IMR-90 (cell line): Measurements from ENCODE around the gene IL6ST. TPM values are rescaled to one million over a fixed set of nuclear protein-coding genes. Genes with fewer than 3 reads are reported as not detected.

Experiments used
- ATAC-seq: fragments of 200-7000 bp; cut with Tn5 transposase; 2 replicates; pipeline ENCODE4 v1.9.1; 2020; ENCODE audit warnings: low read depth, mild to moderate bottlenecking, moderate library complexity
- BruUV-seq: library from RNA; stranded (reverse); fragments of 400-500 nt; replicated peaks from 2 replicates; lab custom pipeline; 2021; lab: Mats Ljungman, UMichigan
- CTCF ChIA-PET: fragments of 300-600 bp; formaldehyde crosslinking; extraction: SDS; loops from one replicate; lab custom pipeline; 2021; ENCODE audit warnings: antibody characterized with exemption; lab: Yijun Ruan, JAX
- POLR2A ChIA-PET: fragments of 300-600 bp; sonication (Branson Sonifier 250); formaldehyde crosslinking; loops from one replicate; lab custom pipeline; 2022; ENCODE audit warnings: antibody characterized with exemption; ENCODE audit not compliant: unreplicated experiment; lab: Charles Lee
- DNase-seq: peaks from one replicate; pipeline ENCODE4 v3.0.0; 2013
- H2AFZ ChIP-seq: replicated peaks from 2 replicates; pipeline ENCODE3; 2013; ENCODE audit warnings: low read length, mild to moderate bottlenecking; ENCODE audit not compliant: poor library complexity
- H2AK5ac ChIP-seq: 2 replicates; pipeline ENCODE4 v1.6.1; 2013; ENCODE audit warnings: low read depth, low read length, inconsistent platforms
- H2AK9ac ChIP-seq: replicated peaks from 2 replicates; pipeline ENCODE3; 2013; ENCODE audit warnings: mild to moderate bottlenecking, low read depth, low read length, moderate library complexity; ENCODE audit not compliant: poor library complexity
- H2BK120ac ChIP-seq: 2 replicates; pipeline ENCODE4 v1.6.1; 2013; ENCODE audit warnings: low read depth, low read length, inconsistent platforms
- H2BK15ac ChIP-seq: 3 replicates; pipeline ENCODE4 v1.6.1; 2013; ENCODE audit warnings: low read depth, low read length, inconsistent platforms
- H2BK20ac ChIP-seq: 2 replicates; pipeline ENCODE4 v1.6.1; 2013; ENCODE audit warnings: low read depth, mild to moderate bottlenecking, inconsistent platforms, low read length, moderate library complexity
- H2BK5ac ChIP-seq: 2 replicates; pipeline ENCODE4 v1.6.1; 2013; ENCODE audit warnings: mild to moderate bottlenecking, low read depth, low read length, inconsistent platforms; ENCODE audit not compliant: poor library complexity, severe bottlenecking
- H3K14ac ChIP-seq: replicated peaks from 2 replicates; pipeline ENCODE4 v1.6.1; 2013; ENCODE audit warnings: low read depth, low read length, inconsistent platforms
- H3K18ac ChIP-seq: 2 replicates; pipeline ENCODE4 v1.6.1; 2013; ENCODE audit warnings: low read depth, low read length, control low read depth
- H3K23ac ChIP-seq: 2 replicates; pipeline ENCODE4 v1.6.1; 2013; ENCODE audit warnings: low read depth, low read length, inconsistent platforms
- H3K27ac ChIP-seq: 2 replicates; pipeline ENCODE4 v1.5.1; 2013; ENCODE audit warnings: mild to moderate bottlenecking, control low read depth, low read length; ENCODE audit not compliant: insufficient read depth
- H3K27me3 ChIP-seq: 2 replicates; pipeline ENCODE4 v1.6.1; 2013; ENCODE audit warnings: low read length; ENCODE audit not compliant: control insufficient read depth, insufficient read depth
- H3K36me3 ChIP-seq: 2 replicates; pipeline ENCODE4 v1.6.1; 2013; ENCODE audit warnings: low read length, mixed read lengths; ENCODE audit not compliant: control insufficient read depth, insufficient read depth
- H3K4ac ChIP-seq: 2 replicates; pipeline ENCODE4 v1.6.1; 2013; ENCODE audit warnings: low read depth, low read length, inconsistent platforms
- H3K4me1 ChIP-seq: 2 replicates; pipeline ENCODE4 v1.6.1; 2013; ENCODE audit warnings: low read length, mixed read lengths; ENCODE audit not compliant: control insufficient read depth, insufficient read depth
- H3K4me2 ChIP-seq: 2 replicates; pipeline ENCODE4 v1.6.1; 2013; ENCODE audit warnings: low read depth, mild to moderate bottlenecking, control low read depth, low read length, moderate library complexity
- H3K4me3 ChIP-seq: 2 replicates; pipeline ENCODE4 v1.5.1; 2013; ENCODE audit warnings: low read depth, mild to moderate bottlenecking, control low read depth, low read length, moderate library complexity; ENCODE audit not compliant: insufficient read depth
- H3K56ac ChIP-seq: 2 replicates; pipeline ENCODE4 v1.6.1; 2013; ENCODE audit warnings: low read length, inconsistent platforms; ENCODE audit not compliant: insufficient read depth; ENCODE audit errors: extremely low read depth
- H3K79me1 ChIP-seq, 2 experiments: 2 replicates each; pipeline ENCODE4 v1.6.1; 2013; ENCODE audit warnings: low read length in 2 of 2, inconsistent platforms in 1 of 2, low read depth in 1 of 2
- H3K9ac ChIP-seq: 2 replicates; pipeline ENCODE4 v1.6.1; 2013; ENCODE audit warnings: low read depth, low read length, control low read depth
- H3K9me1 ChIP-seq: 2 replicates; pipeline ENCODE4 v1.6.1; 2013; ENCODE audit warnings: low read length, inconsistent platforms; ENCODE audit not compliant: insufficient read depth
- H3K9me3 ChIP-seq: 2 replicates; pipeline ENCODE4 v1.6.1; 2013; ENCODE audit warnings: low read length; ENCODE audit not compliant: control insufficient read depth, insufficient read depth
- H4K20me1 ChIP-seq: 2 replicates; pipeline ENCODE4 v1.6.1; 2013; ENCODE audit warnings: low read length, inconsistent platforms; ENCODE audit not compliant: insufficient read depth
- H4K5ac ChIP-seq: 2 replicates; pipeline ENCODE4 v1.6.1; 2013; ENCODE audit warnings: mild to moderate bottlenecking, low read depth, low read length, control low read depth
- H4K8ac ChIP-seq, 2 experiments: 2 replicates each; pipeline ENCODE4 v1.6.1; 2013; ENCODE audit warnings: low read depth in 2 of 2, low read length in 2 of 2, control low read depth in 1 of 2, inconsistent platforms in 1 of 2
- H4K91ac ChIP-seq: 2 replicates; pipeline ENCODE4 v1.6.1; 2013; ENCODE audit warnings: low read depth, low read length, inconsistent platforms; ENCODE audit not compliant: insufficient read depth
- BHLHE40 ChIP-seq: fragments of 150-350 bp; IDR thresholded peaks from 2 replicates; pipeline ENCODE4 v1.6.1; 2016; ENCODE audit warnings: mild to moderate bottlenecking, low read depth, low read length
- CEBPB ChIP-seq: IDR thresholded peaks from 2 replicates; pipeline ENCODE4 v1.6.1; 2012; ENCODE audit warnings: low read depth, low read length, improper control_type of control experiment
- CHD1 ChIP-seq: IDR thresholded peaks from 2 replicates; pipeline ENCODE4 v1.6.1; 2012; ENCODE audit warnings: low read depth, low read length, improper control_type of control experiment
- CTCF ChIP-seq: conservative IDR thresholded peaks from 2 replicates; pipeline ENCODE4 v1.5.1; 2012; ENCODE audit warnings: mild to moderate bottlenecking, low read depth, low read length, improper control_type of control experiment
- FOS ChIP-seq: fragments of 150-350 bp; IDR thresholded peaks from 2 replicates; pipeline ENCODE4 v1.6.1; 2016; ENCODE audit warnings: low read depth, low read length
- MAFK ChIP-seq: IDR thresholded peaks from 2 replicates; pipeline ENCODE4 v1.6.1; 2012; ENCODE audit warnings: low read depth, low read length, improper control_type of control experiment
- MXI1 ChIP-seq: IDR thresholded peaks from 2 replicates; pipeline ENCODE4 v1.6.1; 2012; ENCODE audit warnings: low read depth, mild to moderate bottlenecking, low read length, moderate library complexity, borderline replicate concordance
- NFE2L2 ChIP-seq: fragments of 150-350 bp; IDR thresholded peaks from 2 replicates; pipeline ENCODE4 v1.6.1; 2016; ENCODE audit warnings: low read depth, mild to moderate bottlenecking, low read length
- POLR2A ChIP-seq: IDR thresholded peaks from 2 replicates; pipeline ENCODE4 v1.6.1; 2012; ENCODE audit warnings: mild to moderate bottlenecking, low read depth, low read length
- RAD21 ChIP-seq: IDR thresholded peaks from 2 replicates; pipeline ENCODE4 v1.6.1; 2012; ENCODE audit warnings: low read length, improper control_type of control experiment
- RFX5 ChIP-seq: IDR thresholded peaks from 2 replicates; pipeline ENCODE4 v1.8.0; 2012; ENCODE audit warnings: low read depth, mild to moderate bottlenecking, low read length, moderate library complexity
- SMC3 ChIP-seq: fragments of 150-350 bp; IDR thresholded peaks from 2 replicates; pipeline ENCODE4 v1.6.1; 2016; ENCODE audit warnings: low read depth, mild to moderate bottlenecking, antibody characterized with exemption, low read length, moderate library complexity
- WGBS, 2 experiments: methylation state at CpG; one replicate each; pipeline versions ENCODE4 v1.1.5 to v1.1.7; 2013; ENCODE audit warnings: missing lambda C conversion rate in 2 of 2; ENCODE audit not compliant: insufficient read length in 1 of 2; ENCODE audit errors: extremely low coverage in 2 of 2; 5-methylcytosine and 5-hydroxymethylcytosine counted together
- dilution Hi-C: fragments of 300-500 bp; cut with HindIII; formaldehyde crosslinking; loops from one replicate; pipeline ENCODE4 v1.14.3; 2018; ENCODE audit warnings: low sequenced_read_pairs; ENCODE audit not compliant: unreplicated experiment
- in situ Hi-C: fragments of 300-500 bp; cut with MboI; formaldehyde crosslinking; loops from 3 replicates; pipeline ENCODE4 v1.14.3; 2019; ENCODE audit warnings: low sequenced_read_pairs, inconsistent platforms, mixed read lengths
- intact Hi-C: fragments of 100-400 bp; cut with micrococcal nuclease; formaldehyde crosslinking; loops from 2 replicates; pipeline ENCODE4 v1.10.0; 2022
- polyA plus RNA-seq, 3 experiments: library from polyadenylated mRNA; depleted of rRNA; stranded (reverse); fragments of >200 nt; gene quantifications; 2 replicates each; pipeline ENCODE4 v1.2.3, GENCODE V29; 2012; ENCODE audit warnings: low replicate concordance in 1 of 3
- total RNA-seq: library from RNA; depleted of rRNA; stranded (reverse); fragments of >200 nt; gene quantifications from 2 replicates; pipeline ENCODE4 v1.2.3, GENCODE V29; 2012

IL6ST gene
- total and polyA plus RNA-seq, 2 of the 4 experiments (the other 2 are of a cell fraction), result 90.6 to 506 TPM

- no peaks in the 10 kb centered on the region; the same call in 1 of the 2 replicates for H3K4me1 ChIP-seq
- H2AFZ ChIP-seq, result no peak overlapping the region
- H4K20me1 ChIP-seq, result no peaks in the 10 kb centered on the region
- no peak overlapping the region for H3K4me2 ChIP-seq
- H3K79me1 ChIP-seq, result no peaks in the 10 kb centered on the region
- H3K4me3 ChIP-seq, result no peak overlapping the region
- no peak overlapping the region for H4K5ac ChIP-seq
- H4K91ac ChIP-seq, result no peak overlapping the region
- H3K9me1 ChIP-seq, result no peaks in the 10 kb centered on the region
- no peak overlapping the region for H3K9ac ChIP-seq
- BruUV-seq, result no TSS peak
- H2BK120ac ChIP-seq, result no peak overlapping the region
- no peak overlapping the region for H3K4ac ChIP-seq
- TF ChIP-seq RAD21, result no peak
- no peak for TF ChIP-seq MAFK
- TF ChIP-seq POLR2A, result no peak
- TF ChIP-seq MXI1, result no peak
- TF ChIP-seq CTCF, result no peak
- TF ChIP-seq CEBPB, result no peak
- TF ChIP-seq SMC3, result no peak
- TF ChIP-seq BHLHE40, result no peak
- TF ChIP-seq FOS, result no peak
- no peak for TF ChIP-seq RFX5
- no peak for TF ChIP-seq NFE2L2
- no peak for TF ChIP-seq CHD1
- ChIA-PET CTCF (no interaction called here), POLR2A (no interaction called here)
- H3K14ac ChIP-seq, result no peak overlapping the region
- intact Hi-C loops (loop anchor here (10.0 kb wide), 1 partner anchor 581 kb away; no protein-coding TSS in a partner anchor), dilution Hi-C loops (no loop called here), in situ Hi-C loops (loop anchor here (25.0 kb wide), 1 partner anchor 578 kb away; no protein-coding TSS in a partner anchor)
- H3K27ac ChIP-seq, result no peak overlapping the region
- H2AK5ac ChIP-seq, result no peak overlapping the region
- no peak for ATAC-seq
- no peak overlapping the region for H2BK5ac ChIP-seq
- H4K8ac ChIP-seq, result no peak overlapping the region
- H2BK20ac ChIP-seq, result no peak overlapping the region
- no CpG with 5 or more reads among the region's 3 CpGs for WGBS, 2 experiments
- H2BK15ac ChIP-seq, result no peak overlapping the region
- H3K23ac ChIP-seq, result no peak overlapping the region
- H3K36me3 ChIP-seq, result no peaks in the 10 kb centered on the region
- H3K9me3 ChIP-seq, result no peaks in the 10 kb centered on the region
- no peak for DNase-seq
- no peak overlapping the region for H2AK9ac ChIP-seq
- no peak overlapping the region for H3K56ac ChIP-seq
- H3K27me3 ChIP-seq, result no peaks in the 10 kb centered on the region
- H3K18ac ChIP-seq, result no peak overlapping the region
Measured at GRCh38 chr5:55915783-55916182, 79.0 kb downstream of the IL6ST start.
